ENCODE measurements around the gene LRRC8B.

- TF ChIP-seq EZH2phosphoT487 (IDR thresholded peaks at IDR 0.05; ENCODE audit: insufficient read depth, low read depth) (no peak), EZH2 (IDR thresholded peaks at IDR 0.05; ENCODE audit: insufficient read depth, poor library complexity, severe bottlenecking) (no peak)
These were observed 35.4 kb upstream of the LRRC8B start for GRCh38 chr1:89489047-89489729.

Data from GM23248 (cell line).